Left ventricle myocardium inferior (tissue), 1 donor: Measurements from ENCODE around the gene USP34. TPM values are rescaled to one million over a fixed set of nuclear protein-coding genes. Genes with fewer than 3 reads are reported as not detected.

Experiments used
- DNase-seq: peaks from one replicate; pipeline ENCODE4 v3.0.0-alpha.2; 2020
- H3K27ac ChIP-seq: fragments of 200-600 bp; replicated peaks from 2 replicates; pipeline ENCODE4 v1.8.0; 2021
- H3K27me3 ChIP-seq: fragments of 200-600 bp; 2 replicates; pipeline ENCODE4 v1.8.0; 2021; ENCODE audit warnings: low read depth
- H3K36me3 ChIP-seq: fragments of 200-600 bp; 2 replicates; pipeline ENCODE4 v1.8.0; 2021
- H3K4me1 ChIP-seq: fragments of 200-600 bp; 2 replicates; pipeline ENCODE4 v1.8.0; 2021
- H3K4me3 ChIP-seq: fragments of 200-600 bp; 2 replicates; pipeline ENCODE4 v1.8.0; 2021; ENCODE audit warnings: mild to moderate bottlenecking, moderate library complexity
- H3K9me3 ChIP-seq: fragments of 200-600 bp; replicated peaks from 2 replicates; pipeline ENCODE4 v1.8.0; 2021
- CTCF ChIP-seq: fragments of 200-600 bp; IDR thresholded peaks from 2 replicates; pipeline ENCODE4 v1.8.0; 2021; ENCODE audit warnings: antibody characterized with exemption, mild to moderate bottlenecking, borderline replicate concordance
- intact Hi-C: fragments of 100-400 bp; cut with micrococcal nuclease; formaldehyde crosslinking; loops from one replicate; pipeline ENCODE4 v1.11.0; 2022
- total RNA-seq: library from RNA; stranded (reverse); fragmentation: NEBNext Ultra II Directional; extraction: Animal tissue kit (Norgen Biotek cat#: 25700); gene quantifications from one replicate; pipeline ENCODE4 v1.2.1, GENCODE V29; 2021
- donor health status: DM: no; HTN: yes; CAD: no; lungs with severe emphysema.

USP34 gene
- total RNA-seq, 1 donor from 2014 or later = 50.0 TPM

DNA sequence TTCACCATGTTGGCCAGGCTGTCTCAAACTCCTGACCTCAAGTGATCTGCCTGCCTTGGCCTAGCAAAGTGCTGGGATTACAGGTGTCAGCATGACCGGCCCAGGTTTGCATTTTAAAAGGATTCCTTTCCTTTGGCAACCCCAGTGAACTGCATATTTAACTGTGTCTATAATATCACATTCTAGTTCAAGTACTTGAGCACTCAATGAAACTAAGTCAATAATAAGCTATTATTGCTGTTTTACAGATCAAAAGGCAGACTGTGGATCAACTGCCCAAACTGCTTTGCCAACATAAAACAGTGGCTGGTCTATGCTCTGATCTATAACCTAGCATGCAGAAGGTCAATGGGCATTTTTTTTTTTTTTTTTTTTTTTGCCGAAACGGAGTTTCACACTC lies 144.5 kb downstream of the USP34 start:
- peaks cover 76% of the 10 kb centered on the region for H3K36me3 ChIP-seq
- no peak for DNase-seq
- H3K4me1 ChIP-seq = no peaks in the 10 kb centered on the region
- intact Hi-C loops = no loop called here
- H3K27me3 ChIP-seq = no peaks in the 10 kb centered on the region
- no peak overlapping the region for H3K4me3 ChIP-seq
- H3K9me3 ChIP-seq = no peaks in the 10 kb centered on the region
- H3K27ac ChIP-seq = no peak overlapping the region
- no peak for TF ChIP-seq CTCF

GRCh38 chr2:61320181-61320580 lies 150.7 kb downstream of the USP34 start:
- Histone ChIP-seq H3K4me3 (no peak overlapping the region), H3K36me3 (peaks cover 65% of the 10 kb centered on the region), H3K27me3 (no peaks in the 10 kb centered on the region), H3K27ac (no peak overlapping the region), H3K4me1 (no peaks in the 10 kb centered on the region), H3K9me3 (no peaks in the 10 kb centered on the region)
- no peak for TF ChIP-seq CTCF
- no peak for DNase-seq
- intact Hi-C loops = no loop called here

GRCh38 chr2:61318553-61318952 lies 152.3 kb downstream of the USP34 start:
- H3K36me3 ChIP-seq = peaks cover 63% of the 10 kb centered on the region

GRCh38 chr2:61295981-61296380 lies 174.9 kb downstream of the USP34 start:
- H3K9me3 ChIP-seq = no peaks in the 10 kb centered on the region
- intact Hi-C loops = no loop called here
- no peak overlapping the region for H3K4me3 ChIP-seq
- peaks cover 84% of the 10 kb centered on the region for H3K36me3 ChIP-seq
- H3K27me3 ChIP-seq = no peaks in the 10 kb centered on the region
- no peak for TF ChIP-seq CTCF
- DNase-seq = no peak
- no peaks in the 10 kb centered on the region for H3K4me1 ChIP-seq
- no peak overlapping the region for H3K27ac ChIP-seq

More at GRCh38 chr2:61318553-61318952, 152.3 kb downstream of the USP34 start:
- no peak for TF ChIP-seq CTCF
- no peaks in the 10 kb centered on the region for H3K9me3 ChIP-seq
- intact Hi-C loops = no loop called here
- H3K27ac ChIP-seq = no peak overlapping the region
- no peaks in the 10 kb centered on the region for H3K27me3 ChIP-seq
- H3K4me1 ChIP-seq = no peaks in the 10 kb centered on the region
- DNase-seq = no peak
- no peak overlapping the region for H3K4me3 ChIP-seq

DNA sequence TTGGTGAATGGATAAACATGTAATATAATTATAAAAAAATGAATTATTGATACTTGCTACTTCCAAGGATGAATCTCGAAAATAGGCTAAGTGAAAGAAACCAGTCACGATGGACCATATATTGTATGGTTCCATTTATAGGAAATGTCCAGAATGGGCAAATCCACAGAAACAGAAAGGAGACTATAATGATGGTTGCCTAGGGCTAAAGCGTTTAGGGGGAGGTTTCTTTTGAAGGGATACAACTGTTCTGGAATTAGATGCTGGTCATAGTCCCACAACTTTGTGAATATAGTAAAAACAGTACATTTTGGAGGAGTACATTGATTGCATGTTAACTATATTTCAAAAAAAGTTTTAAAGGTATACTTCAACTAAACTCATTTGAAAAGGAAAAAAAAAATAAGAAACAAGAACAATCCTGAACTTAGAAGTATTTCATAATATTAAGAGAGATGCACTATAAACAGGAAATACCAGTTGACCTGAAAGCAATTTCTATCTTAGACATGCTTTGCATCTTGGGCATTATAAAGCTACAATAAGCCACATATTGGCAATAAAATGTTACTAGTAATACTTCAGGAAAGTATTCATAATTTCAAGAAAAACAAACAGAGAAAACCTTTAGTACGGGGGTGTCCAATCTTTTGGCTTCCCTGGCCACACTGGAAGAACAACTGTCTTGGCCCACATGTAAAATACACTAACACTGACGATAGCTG lies 178.9 kb downstream of the USP34 start:
- intact Hi-C loops = no loop called here
- Histone ChIP-seq H3K27ac (no peak overlapping the region), H3K36me3 (peaks cover 78% of the 10 kb centered on the region), H3K4me3 (no peak overlapping the region), H3K9me3 (no peaks in the 10 kb centered on the region), H3K4me1 (no peaks in the 10 kb centered on the region), H3K27me3 (no peaks in the 10 kb centered on the region)
- DNase-seq = no peak
- TF ChIP-seq CTCF = no peak
